H1 (cell line): Measurements from ENCODE around the gene CDC42EP3. TPM values are rescaled to one million over a fixed set of nuclear protein-coding genes. Genes with fewer than 3 reads are reported as not detected.

Experiments used
- ASH2L ChIP-seq: fragments of 200-600, 300-600 bp; sonication (generic); IDR thresholded peaks from one replicate; pipeline ENCODE4 v1.7.1; 2017; ENCODE audit warnings: low read length
- ATF3 ChIP-seq: IDR thresholded peaks from 2 replicates; pipeline ENCODE4 v1.6.1; 2011; ENCODE audit warnings: low read depth, mild to moderate bottlenecking, low read length; ENCODE audit not compliant: insufficient read depth
- KDM4A ChIP-seq: IDR thresholded peaks from one replicate; pipeline ENCODE4 v1.7.1; 2012; ENCODE audit warnings: low read depth, mild to moderate bottlenecking, moderate library complexity, low read length, inconsistent platforms; ENCODE audit not compliant: severe bottlenecking
- NANOG ChIP-seq: IDR thresholded peaks from 2 replicates; pipeline ENCODE4 v1.6.1; 2011; ENCODE audit warnings: low read length, low read depth, mild to moderate bottlenecking, inconsistent platforms; ENCODE audit not compliant: insufficient read depth, poor library complexity, severe bottlenecking
- RXRA ChIP-seq: IDR thresholded peaks from 2 replicates; pipeline ENCODE4 v1.6.1; 2011; ENCODE audit warnings: low read depth, mild to moderate bottlenecking, low read length, moderate library complexity; ENCODE audit not compliant: insufficient read depth
- polyA plus RNA-seq, 7 experiments: library from polyadenylated mRNA; depleted of rRNA in 3 of 7; stranded (reverse) in 5 of 7; unstranded in 2 of 7; fragments of >200 nt in 5 of 7; fragments of 200-250 nt in 2 of 7; gene quantifications; 1 replicate in 5 of 7; 2 replicates in 1 of 7; 4 replicates in 1 of 7; pipeline versions ENCODE4 v1.2.1 to v1.2.3, GENCODE V29; 2011 to 2013; ENCODE audit warnings: missing spikeins in 2 of 7, mixed read lengths in 2 of 7
- total RNA-seq: library from RNA; stranded (reverse); fragmentation: NEBNext Ultra II Directional; extraction: Animal tissue kit (Norgen Biotek cat#: 25700); gene quantifications from 2 replicates; pipeline ENCODE4 v1.2.1, GENCODE V29; 2021
- TF ChIP-seq, protein P1 (sequence below): IDR thresholded peaks from 2 replicates; pipeline ENCODE4 v1.6.1; 2012; ENCODE audit warnings: low read length, inconsistent platforms

Gene CDC42EP3
- total and polyA plus RNA-seq, 2 of the 8 experiments (the other 6 are each of a cell fraction or from before 2014, with no cell fraction given) = 18.4 to 24.7 TPM

GRCh38 chr2:37650548-37651093, 20.8 kb downstream of the CDC42EP3 start (continued):
- TF ChIP-seq, protein P1, sequence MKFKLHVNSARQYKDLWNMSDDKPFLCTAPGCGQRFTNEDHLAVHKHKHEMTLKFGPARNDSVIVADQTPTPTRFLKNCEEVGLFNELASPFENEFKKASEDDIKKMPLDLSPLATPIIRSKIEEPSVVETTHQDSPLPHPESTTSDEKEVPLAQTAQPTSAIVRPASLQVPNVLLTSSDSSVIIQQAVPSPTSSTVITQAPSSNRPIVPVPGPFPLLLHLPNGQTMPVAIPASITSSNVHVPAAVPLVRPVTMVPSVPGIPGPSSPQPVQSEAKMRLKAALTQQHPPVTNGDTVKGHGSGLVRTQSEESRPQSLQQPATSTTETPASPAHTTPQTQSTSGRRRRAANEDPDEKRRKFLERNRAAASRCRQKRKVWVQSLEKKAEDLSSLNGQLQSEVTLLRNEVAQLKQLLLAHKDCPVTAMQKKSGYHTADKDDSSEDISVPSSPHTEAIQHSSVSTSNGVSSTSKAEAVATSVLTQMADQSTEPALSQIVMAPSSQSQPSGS = no peak
- no peak for TF ChIP-seq ATF3
- TF ChIP-seq ASH2L = no peak
- no peak for TF ChIP-seq NANOG
- no peak for TF ChIP-seq KDM4A
- no peak for TF ChIP-seq RXRA
